H1 (cell line): ENCODE measurements around the gene RAB29. TPM values are rescaled to one million over a fixed set of nuclear protein-coding genes. Genes with fewer than 3 reads are reported as not detected.

Experiments used
- CBX8 ChIP-seq: fragments of 300-800, 300-1000 bp; sonication (generic); IDR thresholded peaks from 2 replicates; pipeline ENCODE4 v1.7.1; 2016; ENCODE audit warnings: low read depth, low read length, borderline replicate concordance
- CHD7 ChIP-seq: fragments of 300-600 bp; sonication (generic); IDR thresholded peaks from 2 replicates; pipeline ENCODE4 v1.7.1; 2012; ENCODE audit warnings: low read length, moderate library complexity, mild to moderate bottlenecking, inconsistent platforms; ENCODE audit not compliant: insufficient replicate concordance
- CREB1 ChIP-seq: IDR thresholded peaks from 2 replicates; pipeline ENCODE4 v1.6.1; 2012; ENCODE audit warnings: inconsistent platforms
- CTBP2 ChIP-seq: IDR thresholded peaks from 2 replicates; pipeline ENCODE4 v1.7.0; 2011; ENCODE audit warnings: borderline replicate concordance, mild to moderate bottlenecking, moderate library complexity, mixed read lengths, low read length; ENCODE audit not compliant: insufficient read depth, insufficient read length
- GTF2F1 ChIP-seq: IDR thresholded peaks from 2 replicates; pipeline ENCODE4 v1.6.1; 2012; ENCODE audit warnings: low read depth, low read length, improper control_type of control experiment, borderline replicate concordance
- MAX ChIP-seq: IDR thresholded peaks from 2 replicates; pipeline ENCODE4 v1.6.1; 2012; ENCODE audit warnings: inconsistent platforms
- SIX5 ChIP-seq: IDR thresholded peaks from 2 replicates; pipeline ENCODE4 v1.6.1; 2011; ENCODE audit warnings: mild to moderate bottlenecking, low read depth, low read length
- SP2 ChIP-seq: IDR thresholded peaks from 2 replicates; pipeline ENCODE4 v1.6.1; 2012; ENCODE audit warnings: mild to moderate bottlenecking, low read length, inconsistent platforms
- SP4 ChIP-seq: IDR thresholded peaks from 2 replicates; pipeline ENCODE4 v1.6.1; 2012; ENCODE audit warnings: low read length, inconsistent platforms
- TAF7 ChIP-seq: optimal IDR thresholded peaks from 2 replicates; pipeline ENCODE3; 2011; ENCODE audit warnings: low read depth, mild to moderate bottlenecking, inconsistent platforms, low read length, moderate library complexity, borderline replicate concordance
- polyA plus RNA-seq, 7 experiments: library from polyadenylated mRNA; depleted of rRNA in 3 of 7; stranded (reverse) in 5 of 7; unstranded in 2 of 7; fragments of >200 nt in 5 of 7; fragments of 200-250 nt in 2 of 7; gene quantifications; 1 replicate in 5 of 7; 2 replicates in 1 of 7; 4 replicates in 1 of 7; pipeline versions ENCODE4 v1.2.1 to v1.2.3, GENCODE V29; 2011 to 2013; ENCODE audit warnings: missing spikeins in 2 of 7, mixed read lengths in 2 of 7
- total RNA-seq: library from RNA; stranded (reverse); fragmentation: NEBNext Ultra II Directional; extraction: Animal tissue kit (Norgen Biotek cat#: 25700); gene quantifications from 2 replicates; pipeline ENCODE4 v1.2.1, GENCODE V29; 2021

RAB29 gene
- total and polyA plus RNA-seq, 2 of the 8 experiments (the other 6 are each of a cell fraction or from before 2014, with no cell fraction given), result 10.1 to 17.3 TPM

- no peak for TF ChIP-seq CHD7
- TF ChIP-seq CBX8, result no peak
- TF ChIP-seq SP4, result no peak
- TF ChIP-seq SIX5, result no peak
- TF ChIP-seq GTF2F1, result no peak
- TF ChIP-seq TAF7, result no peak
- TF ChIP-seq CTBP2, result no peak
- no peak for TF ChIP-seq MAX
- TF ChIP-seq SP2, result no peak
- TF ChIP-seq CREB1, result no peak
Measured at GRCh38 chr1:205817364-205817763, 42.1 kb upstream of the RAB29 start (continued).
